A549 (cell line): ENCODE results near the gene PKP4.

ENCODE experiments used
- FOSB ChIP-seq: fragments of 250-450 bp; sonication (Bioruptor Pico); IDR thresholded peaks from 2 replicates; pipeline ENCODE4 v1.5.0; 2020; ENCODE audit warnings: mild to moderate bottlenecking, moderate library complexity
- HOXA7 ChIP-seq: fragments of 250-450 bp; sonication (Bioruptor Pico); IDR thresholded peaks from 2 replicates; pipeline ENCODE4 v1.5.0; 2020; ENCODE audit warnings: mild to moderate bottlenecking, moderate library complexity
- JUN ChIP-seq, 2 experiments: fragments of >200 bp; sonication (Bioruptor Twin); formaldehyde crosslinking; IDR thresholded peaks; 2 replicates in 1 of 2; 3 replicates in 1 of 2; pipeline ENCODE4 v1.6.1; 2016 to 2017
- RNF2 ChIP-seq: fragments of 200-600 bp; sonication (generic); IDR thresholded peaks from 2 replicates; pipeline ENCODE4 v1.6.1; 2016; ENCODE audit warnings: low read depth, mild to moderate bottlenecking, antibody characterized with exemption, moderate library complexity, borderline replicate concordance
- ZFP36 ChIP-seq: fragments of 450-650 bp; IDR thresholded peaks from 2 replicates; pipeline ENCODE4 v1.6.1; 2014; ENCODE audit warnings: borderline replicate concordance; ENCODE audit not compliant: partially characterized antibody
- TF ChIP-seq, protein P1 (sequence below): IDR thresholded peaks from 2 replicates; pipeline ENCODE4 v1.6.1; 2012
- TF ChIP-seq, protein P2 (sequence below): fragments of >200 bp; sonication (Bioruptor Twin); formaldehyde crosslinking; IDR thresholded peaks from 3 replicates; pipeline ENCODE4 v1.5.1; 2016
- TF ChIP-seq, protein P3 (sequence below): fragments of 250-450 bp; sonication (Bioruptor Pico); IDR thresholded peaks from 2 replicates; pipeline ENCODE4 v1.5.0; 2021; ENCODE audit warnings: mild to moderate bottlenecking, moderate library complexity, borderline replicate concordance
- TF ChIP-seq, protein P4 (sequence below): fragments of >200 bp; sonication (Bioruptor Twin); formaldehyde crosslinking; IDR thresholded peaks from 3 replicates; pipeline ENCODE4 v1.6.1; 2016

DNA sequence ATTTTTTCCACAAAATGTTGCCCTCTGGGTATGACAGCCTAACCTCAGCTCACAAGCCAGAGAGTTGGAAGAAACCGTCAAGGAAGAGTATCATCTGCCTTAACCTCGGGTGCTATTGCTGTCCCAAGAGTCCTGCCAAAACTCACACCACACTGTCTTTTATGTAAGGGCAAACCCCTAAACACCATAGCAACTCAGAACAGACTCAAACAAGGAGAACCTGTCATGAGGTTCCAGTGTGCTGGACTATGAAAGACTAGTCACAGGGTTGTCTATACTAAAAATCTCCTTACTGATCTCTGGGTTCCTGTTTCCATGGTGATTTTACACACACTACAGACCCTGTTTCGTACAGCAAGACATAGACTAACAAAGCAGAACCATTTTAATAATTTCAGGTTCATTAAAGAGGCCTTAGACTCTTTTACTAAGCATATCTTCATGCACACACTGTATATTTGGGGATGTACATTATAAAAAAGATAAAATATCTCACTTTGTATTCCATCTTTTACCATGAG is 159.8 kb downstream of the PKP4 start:
- TF ChIP-seq, protein P1, sequence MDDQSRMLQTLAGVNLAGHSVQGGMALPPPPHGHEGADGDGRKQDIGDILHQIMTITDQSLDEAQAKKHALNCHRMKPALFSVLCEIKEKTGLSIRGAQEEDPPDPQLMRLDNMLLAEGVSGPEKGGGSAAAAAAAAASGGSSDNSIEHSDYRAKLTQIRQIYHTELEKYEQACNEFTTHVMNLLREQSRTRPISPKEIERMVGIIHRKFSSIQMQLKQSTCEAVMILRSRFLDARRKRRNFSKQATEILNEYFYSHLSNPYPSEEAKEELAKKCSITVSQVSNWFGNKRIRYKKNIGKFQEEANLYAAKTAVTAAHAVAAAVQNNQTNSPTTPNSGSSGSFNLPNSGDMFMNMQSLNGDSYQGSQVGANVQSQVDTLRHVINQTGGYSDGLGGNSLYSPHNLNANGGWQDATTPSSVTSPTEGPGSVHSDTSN: no peak
- TF ChIP-seq, protein P2, sequence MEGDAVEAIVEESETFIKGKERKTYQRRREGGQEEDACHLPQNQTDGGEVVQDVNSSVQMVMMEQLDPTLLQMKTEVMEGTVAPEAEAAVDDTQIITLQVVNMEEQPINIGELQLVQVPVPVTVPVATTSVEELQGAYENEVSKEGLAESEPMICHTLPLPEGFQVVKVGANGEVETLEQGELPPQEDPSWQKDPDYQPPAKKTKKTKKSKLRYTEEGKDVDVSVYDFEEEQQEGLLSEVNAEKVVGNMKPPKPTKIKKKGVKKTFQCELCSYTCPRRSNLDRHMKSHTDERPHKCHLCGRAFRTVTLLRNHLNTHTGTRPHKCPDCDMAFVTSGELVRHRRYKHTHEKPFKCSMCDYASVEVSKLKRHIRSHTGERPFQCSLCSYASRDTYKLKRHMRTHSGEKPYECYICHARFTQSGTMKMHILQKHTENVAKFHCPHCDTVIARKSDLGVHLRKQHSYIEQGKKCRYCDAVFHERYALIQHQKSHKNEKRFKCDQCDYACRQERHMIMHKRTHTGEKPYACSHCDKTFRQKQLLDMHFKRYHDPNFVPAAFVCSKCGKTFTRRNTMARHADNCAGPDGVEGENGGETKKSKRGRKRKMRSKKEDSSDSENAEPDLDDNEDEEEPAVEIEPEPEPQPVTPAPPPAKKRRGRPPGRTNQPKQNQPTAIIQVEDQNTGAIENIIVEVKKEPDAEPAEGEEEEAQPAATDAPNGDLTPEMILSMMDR: no peak
- TF ChIP-seq, protein P3, sequence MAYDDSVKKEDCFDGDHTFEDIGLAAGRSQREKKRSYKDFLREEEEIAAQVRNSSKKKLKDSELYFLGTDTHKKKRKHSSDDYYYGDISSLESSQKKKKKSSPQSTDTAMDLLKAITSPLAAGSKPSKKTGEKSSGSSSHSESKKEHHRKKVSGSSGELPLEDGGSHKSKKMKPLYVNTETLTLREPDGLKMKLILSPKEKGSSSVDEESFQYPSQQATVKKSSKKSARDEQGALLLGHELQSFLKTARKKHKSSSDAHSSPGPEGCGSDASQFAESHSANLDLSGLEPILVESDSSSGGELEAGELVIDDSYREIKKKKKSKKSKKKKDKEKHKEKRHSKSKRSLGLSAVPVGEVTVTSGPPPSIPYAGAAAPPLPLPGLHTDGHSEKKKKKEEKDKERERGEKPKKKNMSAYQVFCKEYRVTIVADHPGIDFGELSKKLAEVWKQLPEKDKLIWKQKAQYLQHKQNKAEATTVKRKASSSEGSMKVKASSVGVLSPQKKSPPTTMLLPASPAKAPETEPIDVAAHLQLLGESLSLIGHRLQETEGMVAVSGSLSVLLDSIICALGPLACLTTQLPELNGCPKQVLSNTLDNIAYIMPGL: no peak
- TF ChIP-seq, protein P4, sequence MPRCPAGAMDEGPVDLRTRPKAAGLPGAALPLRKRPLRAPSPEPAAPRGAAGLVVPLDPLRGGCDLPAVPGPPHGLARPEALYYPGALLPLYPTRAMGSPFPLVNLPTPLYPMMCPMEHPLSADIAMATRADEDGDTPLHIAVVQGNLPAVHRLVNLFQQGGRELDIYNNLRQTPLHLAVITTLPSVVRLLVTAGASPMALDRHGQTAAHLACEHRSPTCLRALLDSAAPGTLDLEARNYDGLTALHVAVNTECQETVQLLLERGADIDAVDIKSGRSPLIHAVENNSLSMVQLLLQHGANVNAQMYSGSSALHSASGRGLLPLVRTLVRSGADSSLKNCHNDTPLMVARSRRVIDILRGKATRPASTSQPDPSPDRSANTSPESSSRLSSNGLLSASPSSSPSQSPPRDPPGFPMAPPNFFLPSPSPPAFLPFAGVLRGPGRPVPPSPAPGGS: no peak
- TF ChIP-seq HOXA7: no peak
- TF ChIP-seq ZFP36: no peak
- no peak for TF ChIP-seq JUN (IDR thresholded peaks at IDR 0.05)
- TF ChIP-seq FOSB: no peak
- no peak for TF ChIP-seq RNF2
